CD4-positive, CD25-positive, alpha-beta regulatory T cell (primary cell): ENCODE results near the gene YAF2. TPM values are rescaled to one million over a fixed set of nuclear protein-coding genes. Genes with fewer than 3 reads are reported as not detected.

Experiments used
- ATAC-seq, 2 donors: fragments of 150-1000 bp; cut with Tn5 transposase; one replicate each; pipeline ENCODE4 v1.10.0; 2021; ENCODE audit warnings: low read depth in 2 of 2, moderate number of reproducible peaks in 2 of 2, moderate library complexity in 1 of 2
- DNase-seq, 3 donors: peaks; one replicate each; pipeline versions ENCODE4 v3.0.0 to v3.0.0-alpha.2; 2012 to 2022; ENCODE audit warnings: mixed read lengths in 1 of 3
- H3K27ac ChIP-seq: one replicate; pipeline ENCODE4 v1.7.0; 2013; ENCODE audit warnings: mild to moderate bottlenecking, low read length; ENCODE audit not compliant: insufficient read depth, poor library complexity, severe bottlenecking
- H3K27me3 ChIP-seq: one replicate; pipeline ENCODE4 v1.7.0; 2013; ENCODE audit warnings: low read length; ENCODE audit not compliant: control insufficient read depth, insufficient read depth
- H3K36me3 ChIP-seq: one replicate; pipeline ENCODE4 v1.7.0; 2013; ENCODE audit warnings: mild to moderate bottlenecking, low read length, moderate library complexity; ENCODE audit not compliant: control insufficient read depth, insufficient read depth
- H3K4me1 ChIP-seq: 2 replicates; pipeline ENCODE4 v1.7.0; 2013; ENCODE audit warnings: mild to moderate bottlenecking, low read length; ENCODE audit not compliant: insufficient read depth, control insufficient read depth, poor library complexity, severe bottlenecking
- H3K4me3 ChIP-seq: one replicate; pipeline ENCODE4 v1.7.0; 2013; ENCODE audit warnings: low read depth, mild to moderate bottlenecking, low read length, moderate library complexity
- H3K9me3 ChIP-seq, 2 experiments: 1 replicate in 1 of 2; 2 replicates in 1 of 2; pipeline ENCODE4 v1.7.0; 2013; ENCODE audit warnings: low read length in 2 of 2, mild to moderate bottlenecking in 1 of 2, moderate library complexity in 1 of 2; ENCODE audit not compliant: control insufficient read depth in 2 of 2
- H3K27ac Mint-ChIP-seq, 3 donors: one replicate each; pipeline ENCODE4 v1.8.0; 2020 to 2022; ENCODE audit warnings: mild to moderate bottlenecking in 3 of 3, mixed read lengths in 3 of 3, moderate library complexity in 2 of 3
- H3K27me3 Mint-ChIP-seq: one replicate; pipeline ENCODE4 v1.8.0; 2022; ENCODE audit warnings: mild to moderate bottlenecking, mixed read lengths
- H3K36me3 Mint-ChIP-seq: one replicate; pipeline ENCODE4 v1.8.0; 2020; ENCODE audit warnings: mixed read lengths
- H3K4me1 Mint-ChIP-seq, 4 donors: one replicate each; pipeline ENCODE4 v1.8.0; 2020 to 2022; ENCODE audit warnings: mixed read lengths in 4 of 4, mild to moderate bottlenecking in 1 of 4
- H3K4me3 Mint-ChIP-seq, 4 donors: one replicate each; pipeline ENCODE4 v1.8.0; 2020 to 2022; ENCODE audit warnings: mild to moderate bottlenecking in 4 of 4, mixed read lengths in 4 of 4, moderate library complexity in 3 of 4
- H3K9me3 Mint-ChIP-seq, 7 donors: one replicate each; pipeline ENCODE4 v1.8.0; 2020 to 2022; ENCODE audit warnings: mixed read lengths in 7 of 7, mild to moderate bottlenecking in 3 of 7, moderate library complexity in 2 of 7
- polyA plus RNA-seq, 4 donors: library from polyadenylated mRNA; unstranded; fragments of 300-500 nt; fragmentation: Illumina TruSeq; gene quantifications; one replicate each; pipeline ENCODE4 v1.2.3, GENCODE V29; 2021
- total RNA-seq: library from RNA; stranded (reverse); gene quantifications from one replicate; pipeline ENCODE4 v1.2.3, GENCODE V29; 2022

YAF2 gene
- total and polyA plus RNA-seq, 5 donors from 2014 or later = 14.4 to 73.3 (median 21.1) TPM

GRCh38 chr12:42129595-42130204 lies 108.3 kb downstream of the YAF2 start:
- DNase-seq = peak in 1 of 3 donors; percentile 38
- ATAC-seq = no peak
- H3K4me1 Mint-ChIP-seq = peaks cover 15 to 50% (median 37%) of the 10 kb centered on the region in 4 donors
- no peaks in the 10 kb centered on the region for H3K9me3 Mint-ChIP-seq
- peaks cover 3% of the 10 kb centered on the region for H3K36me3 Mint-ChIP-seq
- H3K27me3 Mint-ChIP-seq = no peaks in the 10 kb centered on the region
- Histone ChIP-seq H3K4me3 (no peak overlapping the region), H3K4me1 (peaks cover 3% of the 10 kb centered on the region), H3K27me3 (no peaks in the 10 kb centered on the region), H3K27ac (no peak overlapping the region), H3K9me3 (no peaks in the 10 kb centered on the region), H3K36me3 (no peaks in the 10 kb centered on the region)
- H3K4me3 Mint-ChIP-seq = no peak overlapping the region
- no peak overlapping the region for H3K27ac Mint-ChIP-seq

GRCh38 chr12:42128888-42129287 lies 109.2 kb downstream of the YAF2 start:
- Mint-ChIP-seq H3K4me3 (no peak overlapping the region), H3K27ac (no peak overlapping the region), H3K9me3 (no peaks in the 10 kb centered on the region), H3K27me3 (no peaks in the 10 kb centered on the region), H3K4me1 (peaks cover 15 to 46% (median 34%) of the 10 kb centered on the region in 4 donors), H3K36me3 (no peaks in the 10 kb centered on the region)
- peaks cover 6% of the 10 kb centered on the region for H3K4me1 ChIP-seq
- no peak for ATAC-seq
- H3K9me3 ChIP-seq = no peaks in the 10 kb centered on the region
- no peaks in the 10 kb centered on the region for H3K27me3 ChIP-seq
- H3K4me3 ChIP-seq = no peak overlapping the region
- H3K27ac ChIP-seq = no peak overlapping the region
- DNase-seq = no peak
- no peaks in the 10 kb centered on the region for H3K36me3 ChIP-seq

- Mint-ChIP-seq H3K4me1 (peaks cover 15 to 42% (median 33%) of the 10 kb centered on the region in 4 donors), H3K9me3 (no peaks in the 10 kb centered on the region), H3K4me3 (no peak overlapping the region)
Measured at GRCh38 chr12:42128327-42128726, 109.7 kb downstream of the YAF2 start.

GRCh38 chr12:42126963-42127362 lies 111.1 kb downstream of the YAF2 start:
- H3K27ac Mint-ChIP-seq = peak overlapping the region in 2 of 3 donors; percentile 4 to 20
- H3K27me3 Mint-ChIP-seq = no peaks in the 10 kb centered on the region
- no peaks in the 10 kb centered on the region for H3K9me3 Mint-ChIP-seq

More at GRCh38 chr12:42128327-42128726, 109.7 kb downstream of the YAF2 start:
- Histone ChIP-seq H3K27ac (no peak overlapping the region), H3K4me1 (peaks cover 6% of the 10 kb centered on the region), H3K9me3 (no peaks in the 10 kb centered on the region), H3K4me3 (no peak overlapping the region), H3K36me3 (no peaks in the 10 kb centered on the region), H3K27me3 (no peaks in the 10 kb centered on the region)
- Mint-ChIP-seq H3K27me3 (no peaks in the 10 kb centered on the region), H3K36me3 (no peaks in the 10 kb centered on the region), H3K27ac (no peak overlapping the region)
- ATAC-seq (no peak), DNase-seq (no peak)

GRCh38 chr12:42125388-42125767 lies 112.7 kb downstream of the YAF2 start:
- H3K9me3 ChIP-seq = no peaks in the 10 kb centered on the region
- H3K4me3 ChIP-seq = no peak overlapping the region
- Mint-ChIP-seq H3K4me3 (no peak overlapping the region), H3K36me3 (no peaks in the 10 kb centered on the region), H3K4me1 (peaks cover 5 to 26% (median 14%) of the 10 kb centered on the region in 4 donors), H3K9me3 (no peaks in the 10 kb centered on the region), H3K27me3 (no peaks in the 10 kb centered on the region), H3K27ac (no peak overlapping the region)
- H3K36me3 ChIP-seq = no peaks in the 10 kb centered on the region
- no peak overlapping the region for H3K27ac ChIP-seq
- no peaks in the 10 kb centered on the region for H3K27me3 ChIP-seq
- DNase-seq (no peak), ATAC-seq (no peak)
- H3K4me1 ChIP-seq = peaks cover 6% of the 10 kb centered on the region

More at GRCh38 chr12:42126963-42127362, 111.1 kb downstream of the YAF2 start:
- no peaks in the 10 kb centered on the region for H3K36me3 Mint-ChIP-seq
- no peak overlapping the region for H3K4me3 Mint-ChIP-seq
- Histone ChIP-seq H3K4me1 (peaks cover 6% of the 10 kb centered on the region), H3K27me3 (no peaks in the 10 kb centered on the region), H3K36me3 (no peaks in the 10 kb centered on the region), H3K27ac (no peak overlapping the region), H3K4me3 (no peak overlapping the region), H3K9me3 (no peaks in the 10 kb centered on the region)
- ATAC-seq = no peak
- no peak for DNase-seq
- peaks cover 15 to 34% (median 25%) of the 10 kb centered on the region in 4 donors for H3K4me1 Mint-ChIP-seq

GRCh38 chr12:42124764-42125387 lies 113.2 kb downstream of the YAF2 start:
- Mint-ChIP-seq H3K27ac (no peak overlapping the region), H3K27me3 (no peaks in the 10 kb centered on the region), H3K4me1 (peaks cover 3 to 27% (median 16%) of the 10 kb centered on the region in 4 donors), H3K36me3 (peaks cover 3% of the 10 kb centered on the region), H3K9me3 (no peaks in the 10 kb centered on the region), H3K4me3 (no peak overlapping the region)
- H3K27me3 ChIP-seq = no peaks in the 10 kb centered on the region
- no peaks in the 10 kb centered on the region for H3K9me3 ChIP-seq
- H3K4me1 ChIP-seq = peaks cover 6% of the 10 kb centered on the region
- no peaks in the 10 kb centered on the region for H3K36me3 ChIP-seq
- no peak overlapping the region for H3K4me3 ChIP-seq
- DNase-seq (no peak), ATAC-seq (no peak)
- H3K27ac ChIP-seq = no peak overlapping the region

GRCh38 chr12:42119085-42119633 lies 118.9 kb downstream of the YAF2 start:
- ATAC-seq (no peak), DNase-seq (peak in 1 of 3 donors; percentile 11)
- Histone ChIP-seq H3K27me3 (no peaks in the 10 kb centered on the region), H3K27ac (no peak overlapping the region), H3K36me3 (peaks cover 12% of the 10 kb centered on the region), H3K4me1 (no peaks in the 10 kb centered on the region), H3K9me3 (no peaks in the 10 kb centered on the region), H3K4me3 (no peak overlapping the region)
- H3K4me1 Mint-ChIP-seq = peaks cover 2 to 16% (median 14%) of the 10 kb centered on the region in 4 donors
- peaks cover 0 to 2% (median 2%) of the 10 kb centered on the region in 7 donors for H3K9me3 Mint-ChIP-seq
- peaks cover 21% of the 10 kb centered on the region for H3K36me3 Mint-ChIP-seq
- no peak overlapping the region for H3K4me3 Mint-ChIP-seq
- H3K27ac Mint-ChIP-seq = peak overlapping the region in 2 of 3 donors; percentile 64 to 79
- H3K27me3 Mint-ChIP-seq = no peaks in the 10 kb centered on the region
